CD4-positive, alpha-beta T cell treated with Interferon alpha-2 for 1 hour (primary cell): Measurements from ENCODE around the gene AGPAT4.
"Not testable (repeated sequence)": the region's sequence is repeated elsewhere in the genome, so short reads cannot be mapped to it uniquely, and the experiment has no call there.

Experiments
- DNase-seq, 2 donors: peaks; one replicate each; pipeline ENCODE4 v3.0.0-alpha.2; 2020 to 2022

Gene AGPAT4

GRCh38 chr6:161198783-161199460 lies 74.9 kb downstream of the AGPAT4 start:
- DNase-seq, result no peak

DNA sequence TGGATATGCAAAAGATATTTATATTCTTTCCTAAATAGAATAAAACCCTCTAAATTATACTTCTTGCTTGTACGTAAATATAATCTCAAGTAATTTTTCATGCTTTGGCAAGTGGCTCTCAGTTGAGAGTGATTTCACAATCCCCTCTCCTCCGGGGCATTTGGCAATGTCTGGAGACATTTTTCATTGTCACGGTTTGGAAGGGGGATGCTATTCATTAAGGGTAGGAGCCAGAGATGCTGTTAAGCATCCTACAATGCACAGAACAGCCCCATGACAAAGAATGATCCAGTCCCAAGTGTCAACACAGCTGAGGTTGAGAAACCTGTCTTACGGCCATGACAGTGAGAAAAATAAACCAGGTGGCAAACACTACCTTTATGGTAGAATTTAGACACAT lies 75.7 kb downstream of the AGPAT4 start:
- DNase-seq, result no peak

DNA sequence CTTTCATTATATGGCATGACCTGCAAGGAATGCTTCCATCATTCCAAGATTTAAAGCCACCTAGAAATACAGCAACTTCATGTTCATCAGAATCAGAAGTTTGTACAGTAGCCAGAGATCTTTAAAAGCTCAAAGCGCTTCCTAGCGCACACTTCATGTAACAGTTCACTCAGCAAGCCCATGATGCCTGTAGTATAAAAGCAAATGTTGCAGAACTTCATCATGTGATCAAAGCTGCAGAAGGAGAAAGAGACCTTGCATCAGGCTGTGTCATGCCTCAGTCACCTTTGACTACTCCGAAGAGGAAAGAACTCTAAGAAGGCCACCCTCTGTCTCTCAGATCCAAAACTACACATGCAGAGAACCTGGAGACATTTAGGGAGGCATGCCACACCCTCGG lies 78.5 kb downstream of the AGPAT4 start:
- no peak for DNase-seq

- DNase-seq, result no peak
Observed at GRCh38 chr6:161194374-161194773, 79.5 kb downstream of the AGPAT4 start.

GRCh38 chr6:161192636-161193411 lies 81.0 kb downstream of the AGPAT4 start:
- DNase-seq, result no peak

GRCh38 chr6:161191671-161192070 lies 82.2 kb downstream of the AGPAT4 start:
- no peak for DNase-seq

GRCh38 chr6:161191007-161191406 lies 82.9 kb downstream of the AGPAT4 start:
- DNase-seq, result no peak

GRCh38 chr6:161189891-161190290 lies 84.0 kb downstream of the AGPAT4 start:
- DNase-seq, result no peak

DNA sequence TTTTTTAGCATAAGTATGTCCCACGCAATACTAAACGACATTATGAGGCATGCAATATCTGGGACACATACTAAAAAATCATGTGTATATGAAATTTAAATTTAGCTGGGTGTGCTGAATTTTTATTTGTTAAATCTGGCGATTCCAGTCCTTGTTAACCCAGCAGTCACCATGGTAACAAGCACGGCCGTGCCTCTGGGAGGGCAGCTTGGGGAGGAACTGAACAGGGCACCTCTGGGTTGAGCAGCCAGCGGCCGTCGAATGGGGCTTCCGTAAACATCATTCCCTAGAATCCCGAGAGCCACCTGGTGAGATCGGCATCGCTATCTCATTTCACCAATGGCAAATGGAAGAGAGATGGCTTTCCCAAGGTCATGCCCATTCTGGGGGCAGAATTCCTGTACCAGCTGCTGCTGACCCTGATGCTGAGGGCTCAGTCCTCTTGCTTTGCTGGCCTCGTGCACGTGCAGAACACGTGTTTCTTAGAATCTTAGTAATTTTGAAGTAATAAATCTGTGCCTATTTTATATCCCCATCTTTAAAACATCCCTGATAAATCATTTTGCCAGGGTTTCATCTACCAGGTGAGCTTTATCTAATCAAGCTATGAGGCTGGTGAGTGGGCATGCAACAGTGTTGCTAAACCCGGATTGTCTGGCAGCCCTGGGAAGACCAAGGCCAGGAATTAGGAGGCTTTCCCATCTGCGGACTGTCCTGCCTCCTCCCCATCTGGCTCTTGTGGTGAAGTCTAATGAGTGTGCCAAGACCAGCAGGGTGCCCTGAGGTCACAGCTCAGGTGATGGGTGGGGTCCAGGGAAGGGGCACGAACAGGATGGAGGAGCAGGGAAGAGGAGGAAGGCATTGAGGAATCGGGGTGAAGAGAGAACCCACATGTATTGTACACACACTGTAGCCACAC lies 85.1 kb downstream of the AGPAT4 start:
- DNase-seq, result no peak

- no peak for DNase-seq
Observed at GRCh38 chr6:161186173-161186769, 87.6 kb downstream of the AGPAT4 start.

DNA sequence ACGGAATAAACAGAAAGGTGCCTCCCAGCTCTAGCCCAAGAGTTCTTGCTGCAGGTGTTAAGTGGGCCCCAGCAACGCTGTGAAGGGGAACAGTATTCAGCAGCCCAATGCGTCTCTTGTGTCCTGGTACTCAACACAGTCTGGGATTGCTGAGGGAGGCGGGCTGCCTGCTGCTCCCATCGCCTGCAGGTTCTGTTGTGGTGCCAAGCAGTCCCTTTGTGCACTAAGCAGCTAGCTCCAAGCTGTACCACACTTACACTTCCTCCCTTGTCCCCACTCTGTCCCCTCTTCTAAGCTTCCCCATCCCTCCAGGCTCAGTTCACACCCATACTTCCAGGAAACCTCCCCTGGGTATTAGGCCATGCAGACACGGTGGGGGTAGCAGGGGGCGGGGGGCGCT lies 92.7 kb downstream of the AGPAT4 start:
- DNase-seq, result no peak

DNA sequence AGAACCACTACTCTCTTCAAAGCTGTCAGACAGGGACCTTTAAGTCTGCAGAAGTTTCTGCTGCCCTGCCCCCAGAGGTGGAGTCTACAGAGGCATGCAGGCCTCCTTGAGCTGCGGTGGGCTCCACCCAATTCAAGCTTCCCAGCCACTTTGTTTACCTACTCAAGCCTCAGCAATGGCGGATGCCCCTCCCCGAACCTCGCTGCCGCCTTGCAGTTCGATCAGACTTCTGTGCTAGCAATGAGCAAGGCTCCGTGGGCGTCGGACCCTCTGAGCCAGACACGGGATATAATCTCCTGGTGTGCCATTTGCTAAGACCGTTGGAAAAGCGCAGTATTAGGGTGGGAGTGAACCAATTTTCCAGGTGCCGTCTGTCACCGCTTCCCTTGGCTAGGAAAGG lies 95.7 kb downstream of the AGPAT4 start:
- DNase-seq, result not testable (repeated sequence)

- DNase-seq, result not testable (repeated sequence)
Observed at GRCh38 chr6:161176428-161176827, 97.4 kb downstream of the AGPAT4 start.

DNA sequence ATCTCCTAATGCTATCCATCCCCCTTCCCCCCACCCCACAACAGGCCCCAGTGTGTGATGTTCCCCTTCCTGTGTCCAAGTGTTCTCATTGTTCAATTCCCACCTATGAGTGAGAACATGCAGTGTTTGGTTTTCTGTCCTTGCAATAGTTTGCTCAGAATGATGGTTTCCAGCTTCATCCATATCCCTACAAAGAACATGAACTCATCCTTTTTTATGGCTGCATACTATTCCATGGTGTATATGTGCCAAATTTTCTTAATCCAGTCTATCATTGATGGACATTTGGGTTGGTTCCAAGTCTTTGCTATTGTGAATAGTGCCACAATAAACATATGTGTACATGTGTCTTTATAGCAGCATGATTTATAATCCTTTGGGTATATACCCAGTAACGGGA lies 101.1 kb downstream of the AGPAT4 start:
- not testable (repeated sequence) for DNase-seq

DNA sequence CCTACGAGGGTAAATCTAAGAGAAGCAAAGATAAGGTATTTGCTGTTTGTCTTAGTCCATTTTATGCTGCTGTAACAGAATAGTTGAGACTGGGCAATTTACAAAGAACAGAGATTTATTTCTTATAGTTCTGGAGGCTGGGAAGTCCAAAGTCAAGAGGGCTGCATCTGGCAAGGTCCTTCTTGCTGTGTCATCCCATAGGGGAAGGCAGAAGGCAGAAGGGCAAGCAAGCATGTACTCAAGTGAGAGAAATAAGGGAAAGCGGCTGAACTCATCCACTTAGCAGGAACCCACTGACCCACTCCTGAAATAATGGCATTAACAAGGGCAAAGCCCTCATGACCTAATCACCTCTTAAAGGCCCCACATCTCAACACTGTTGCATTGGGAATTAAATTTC lies 102.7 kb downstream of the AGPAT4 start:
- no peak for DNase-seq

GRCh38 chr6:161169696-161170095 lies 104.2 kb downstream of the AGPAT4 start:
- DNase-seq, result no peak

- DNase-seq, result no peak
Observed at GRCh38 chr6:161169035-161169434, 104.8 kb downstream of the AGPAT4 start.

GRCh38 chr6:161168281-161168891 lies 105.5 kb downstream of the AGPAT4 start:
- no peak for DNase-seq

DNA sequence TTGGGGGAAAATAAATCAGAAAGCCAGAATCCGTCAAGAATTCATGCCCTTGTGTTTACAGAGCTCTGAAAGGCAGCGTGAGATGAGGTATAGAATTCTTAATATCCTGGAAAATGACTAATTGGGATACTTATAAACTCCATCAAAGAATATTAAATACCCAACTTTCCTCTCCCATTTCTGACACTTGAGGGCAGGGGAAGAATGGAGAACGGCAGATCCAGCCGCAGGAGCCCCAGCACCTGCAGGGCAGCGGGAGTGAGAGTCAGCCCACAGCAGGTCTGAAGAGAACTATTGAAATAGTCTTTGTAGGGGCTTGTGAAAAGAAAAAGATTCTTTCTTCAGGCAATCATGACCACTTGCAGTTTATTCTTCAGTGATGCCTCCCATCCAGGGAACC lies 107.2 kb downstream of the AGPAT4 start:
- no peak for DNase-seq

GRCh38 chr6:161166176-161166575 lies 107.7 kb downstream of the AGPAT4 start:
- DNase-seq, result no peak

DNA sequence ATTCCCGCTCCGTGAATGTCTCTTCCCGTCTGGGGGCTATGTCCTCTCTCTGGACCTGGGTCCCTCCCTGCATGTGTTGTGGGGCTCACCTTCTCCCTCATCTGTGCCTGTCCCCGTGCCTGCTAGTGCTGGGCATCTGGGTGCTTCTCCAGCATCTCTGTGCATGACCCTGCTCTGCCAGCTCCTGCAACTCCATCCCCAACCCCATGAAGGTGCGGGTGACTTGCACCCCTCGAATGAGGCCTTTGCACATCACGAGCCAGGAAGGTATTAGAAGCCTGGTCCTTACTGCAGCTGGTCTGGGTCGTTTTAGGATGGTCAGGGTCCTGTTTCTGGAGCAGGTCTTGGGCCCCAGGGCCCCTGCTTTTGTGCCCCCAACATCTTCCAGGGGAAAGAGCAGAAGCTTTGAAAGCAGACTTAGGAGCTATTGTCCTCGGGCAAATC lies 109.7 kb downstream of the AGPAT4 start:
- no peak for DNase-seq

DNA sequence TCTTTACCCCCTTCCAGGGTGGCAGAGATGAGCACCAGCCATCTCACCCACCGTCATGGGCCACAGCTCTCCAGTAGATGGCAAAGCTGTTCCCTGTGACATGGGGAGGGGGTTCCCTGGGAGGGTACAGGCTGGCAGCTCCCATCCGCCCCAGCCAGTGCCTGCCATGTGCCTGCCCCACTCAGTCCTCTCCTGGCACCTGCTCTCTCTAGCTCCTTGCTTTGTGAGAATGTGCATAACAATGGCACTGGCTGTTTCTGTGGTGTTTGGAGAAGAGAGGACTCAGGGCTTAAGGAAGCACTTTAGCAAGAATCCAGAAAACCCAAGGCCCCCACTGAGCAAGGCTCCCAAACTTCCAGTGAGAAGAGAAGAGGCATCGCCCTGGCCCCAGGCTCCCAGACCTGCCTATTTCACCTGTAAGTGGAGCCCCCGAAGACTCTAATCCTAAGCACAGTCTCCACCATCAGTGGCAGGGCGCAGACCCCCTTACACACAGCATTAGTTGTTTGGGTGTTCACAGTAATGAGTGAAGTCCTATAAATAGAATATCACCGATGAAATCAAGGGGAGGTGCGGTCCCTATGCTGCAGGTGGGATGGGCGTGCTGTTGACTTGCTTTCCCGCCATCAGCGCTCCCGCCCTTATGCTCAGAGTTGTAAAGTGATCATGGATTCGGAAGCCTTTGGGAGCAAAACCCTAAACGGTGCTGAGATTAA lies 110.2 kb downstream of the AGPAT4 start:
- DNase-seq, result no peak
